HL-60/S4 (cell line): ENCODE results near the gene IRAK3.
"Not testable (repeated sequence)": the region's sequence is repeated elsewhere in the genome, so short reads cannot be mapped to it uniquely, and the experiment has no call there.

Source experiments
- in situ Hi-C: fragments of 300-500 bp; cut with MboI; formaldehyde crosslinking; loops from 2 replicates; pipeline ENCODE4 v1.14.3; 2022; ENCODE audit warnings: low sequenced_read_pairs

Gene IRAK3

DNA sequence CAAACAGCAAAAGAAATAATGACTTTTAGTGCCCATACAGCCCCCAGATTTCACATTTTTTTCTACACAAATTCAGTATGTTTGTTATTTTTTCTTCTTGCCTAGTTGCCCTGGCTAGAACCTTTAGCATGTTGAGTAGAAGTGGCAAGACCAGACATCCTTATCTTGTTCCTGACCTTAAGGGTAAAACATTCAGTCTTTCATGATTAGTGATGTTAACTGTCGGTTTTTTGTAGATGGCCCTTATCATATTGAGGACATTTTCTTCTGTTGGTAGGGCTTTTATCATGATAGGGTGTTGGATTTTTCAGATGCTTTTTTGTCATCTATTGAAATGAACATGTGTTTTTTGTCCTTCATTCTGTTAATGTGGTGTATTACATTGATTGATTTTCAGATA, 17.1 kb downstream of the IRAK3 start:
- in situ Hi-C loops, result no loop called here

GRCh38 chr12:66210840-66211239, 21.8 kb downstream of the IRAK3 start:
- in situ Hi-C loops, result no loop called here

DNA sequence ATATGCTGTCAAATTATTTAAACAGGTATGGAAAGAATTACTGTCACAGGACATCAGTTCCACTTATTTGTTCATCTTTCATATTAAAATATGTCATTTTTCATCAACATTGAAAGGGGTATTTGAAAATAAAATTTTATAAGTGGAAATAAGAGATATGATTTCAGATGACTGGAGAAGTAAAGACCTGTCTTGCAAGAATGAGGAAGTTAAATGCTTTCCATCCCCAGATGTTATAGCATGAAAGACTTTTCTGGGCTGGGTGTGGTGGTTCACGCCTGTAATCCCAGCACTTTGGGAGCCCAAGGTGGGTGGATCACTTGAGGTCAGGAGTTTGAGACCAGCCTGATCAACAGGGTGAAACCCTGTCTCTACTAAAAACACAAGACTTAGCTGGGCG, 22.6 kb downstream of the IRAK3 start:
- in situ Hi-C loops, result not testable (repeated sequence)

DNA sequence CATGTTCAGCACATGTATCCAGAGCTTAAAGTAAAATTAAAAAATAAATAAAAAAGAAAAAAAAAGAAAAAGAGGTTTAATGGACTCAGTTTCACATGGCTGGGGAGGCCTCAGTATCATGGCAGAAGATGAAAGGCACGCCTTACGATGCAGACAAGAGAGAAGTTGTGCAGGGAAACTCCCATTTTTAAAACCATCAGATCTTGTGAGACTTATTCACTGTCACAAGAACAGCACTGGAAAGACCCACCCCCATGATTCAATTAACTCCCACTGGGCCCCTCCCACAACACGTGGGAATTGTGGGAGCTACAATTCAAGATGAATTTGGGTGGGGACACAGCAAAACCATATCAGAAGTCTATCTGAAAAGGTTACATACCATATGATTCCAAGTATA, 24.0 kb downstream of the IRAK3 start:
- in situ Hi-C loops, result not testable (repeated sequence)

GRCh38 chr12:66217342-66217917, 28.4 kb downstream of the IRAK3 start:
- in situ Hi-C loops, result no loop called here

DNA sequence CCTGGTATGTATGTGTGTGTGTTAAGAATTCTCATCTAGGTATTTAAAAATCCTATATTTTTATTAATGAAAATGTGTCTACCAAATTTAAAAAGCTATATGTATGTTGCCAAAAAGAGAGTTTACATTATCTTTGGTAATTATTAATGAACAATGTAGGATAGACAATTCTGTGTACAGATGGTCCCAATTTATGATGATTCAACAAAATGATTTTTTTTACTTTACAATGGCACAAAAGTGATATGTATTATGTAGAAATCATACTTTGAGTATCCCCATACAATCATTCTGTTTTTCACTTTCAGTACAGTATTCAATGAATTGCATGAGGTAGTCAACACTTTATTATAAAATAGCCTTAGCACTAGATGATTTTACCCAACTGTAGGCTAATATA, 39.4 kb downstream of the IRAK3 start:
- in situ Hi-C loops, result no loop called here

GRCh38 chr12:66232263-66232662, 43.2 kb downstream of the IRAK3 start:
- in situ Hi-C loops, result no loop called here

- in situ Hi-C loops, result not testable (repeated sequence)
These were observed 45.2 kb downstream of the IRAK3 start for GRCh38 chr12:66234037-66234693.

- in situ Hi-C loops, result not testable (repeated sequence)
These were observed 46.0 kb downstream of the IRAK3 start for GRCh38 chr12:66234773-66235625.

DNA sequence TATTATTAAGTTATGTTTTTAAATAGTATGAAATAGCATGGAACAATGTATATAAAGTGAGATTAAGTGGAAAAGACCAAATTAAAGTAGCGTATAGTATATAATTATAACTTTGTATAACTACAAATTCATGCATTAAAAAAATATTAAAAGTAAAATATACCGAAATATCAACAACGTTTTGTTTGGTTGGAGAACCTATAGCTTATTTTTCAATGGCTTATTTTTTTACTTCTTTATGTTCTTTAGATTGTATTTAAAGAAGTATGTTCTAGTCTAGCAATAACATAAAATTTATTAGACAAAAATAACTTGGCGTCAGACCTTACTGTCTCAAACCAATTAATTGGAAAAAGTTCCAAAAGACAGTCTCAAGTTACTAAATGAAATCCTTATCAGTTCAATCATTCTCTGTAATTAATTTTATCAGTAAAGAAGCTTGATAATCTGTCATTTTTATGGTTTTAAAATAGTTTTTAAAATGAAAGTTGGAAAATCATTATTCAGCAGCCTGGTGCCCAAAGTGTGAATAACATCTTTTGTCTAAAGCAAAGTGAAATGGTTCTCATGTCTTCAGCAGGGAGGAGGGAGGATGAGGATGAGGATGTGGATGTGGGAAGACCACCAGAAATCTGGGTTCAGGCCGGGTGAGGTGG, 46.7 kb downstream of the IRAK3 start:
- in situ Hi-C loops, result no loop called here

GRCh38 chr12:66236282-66236675, 47.3 kb downstream of the IRAK3 start:
- in situ Hi-C loops, result not testable (repeated sequence)

GRCh38 chr12:66236969-66237368, 48.0 kb downstream of the IRAK3 start:
- in situ Hi-C loops, result no loop called here

GRCh38 chr12:66237505-66238175, 48.6 kb downstream of the IRAK3 start:
- in situ Hi-C loops, result no loop called here

DNA sequence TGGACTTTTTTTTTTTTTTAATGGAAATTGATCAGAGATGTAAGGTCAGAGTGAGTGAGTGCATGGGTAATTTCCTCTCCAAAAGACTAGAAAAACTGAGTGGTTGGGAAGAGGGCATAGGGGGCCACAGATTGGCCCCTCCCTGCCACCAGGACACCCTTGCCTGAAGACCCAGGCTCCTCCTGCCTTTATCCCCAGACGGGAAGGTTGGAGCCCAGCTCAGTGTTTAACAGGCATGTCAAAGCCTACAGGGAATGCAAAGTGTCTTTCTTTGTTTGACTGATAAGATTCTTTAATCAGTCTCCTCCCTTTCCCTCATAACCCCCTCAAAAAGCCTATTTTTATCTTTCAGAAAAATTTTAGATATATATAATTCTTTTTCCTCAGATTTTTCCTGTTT, 50.3 kb downstream of the IRAK3 start:
- in situ Hi-C loops, result no loop called here

DNA sequence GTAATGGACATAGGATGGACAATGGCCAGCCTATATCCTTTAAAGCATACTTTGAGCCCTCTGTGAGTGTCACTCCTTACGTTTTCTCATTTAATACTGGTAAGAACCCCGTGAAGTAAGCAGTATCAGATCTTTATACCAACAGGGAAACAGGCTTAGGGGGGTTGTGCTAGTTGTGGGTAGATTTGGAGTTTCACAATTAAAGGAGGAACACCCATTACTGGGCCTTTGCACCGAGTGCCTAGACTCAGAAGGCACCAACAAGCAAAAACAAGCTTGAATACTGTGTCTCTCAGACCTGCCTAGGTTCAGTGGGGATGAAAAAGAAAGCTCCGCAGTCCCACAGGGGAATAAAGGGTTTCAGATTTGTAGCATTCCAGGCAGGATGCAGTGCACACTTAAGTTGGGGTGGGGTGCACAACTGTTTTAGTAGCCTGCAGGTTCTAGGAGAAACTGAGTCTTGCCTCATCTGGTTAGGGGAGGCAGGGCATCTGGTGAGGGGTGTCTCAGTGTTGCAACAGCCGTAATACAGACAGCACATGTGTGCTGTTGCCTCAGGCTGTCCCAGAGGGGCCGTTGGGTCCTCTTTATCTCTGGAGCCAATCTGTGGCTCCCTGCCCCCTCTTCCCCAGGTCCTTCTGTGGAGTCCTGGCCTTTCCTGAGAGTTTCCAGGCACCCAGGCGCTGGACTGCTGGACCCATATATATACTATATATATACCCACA, 51.2 kb downstream of the IRAK3 start:
- in situ Hi-C loops, result no loop called here

DNA sequence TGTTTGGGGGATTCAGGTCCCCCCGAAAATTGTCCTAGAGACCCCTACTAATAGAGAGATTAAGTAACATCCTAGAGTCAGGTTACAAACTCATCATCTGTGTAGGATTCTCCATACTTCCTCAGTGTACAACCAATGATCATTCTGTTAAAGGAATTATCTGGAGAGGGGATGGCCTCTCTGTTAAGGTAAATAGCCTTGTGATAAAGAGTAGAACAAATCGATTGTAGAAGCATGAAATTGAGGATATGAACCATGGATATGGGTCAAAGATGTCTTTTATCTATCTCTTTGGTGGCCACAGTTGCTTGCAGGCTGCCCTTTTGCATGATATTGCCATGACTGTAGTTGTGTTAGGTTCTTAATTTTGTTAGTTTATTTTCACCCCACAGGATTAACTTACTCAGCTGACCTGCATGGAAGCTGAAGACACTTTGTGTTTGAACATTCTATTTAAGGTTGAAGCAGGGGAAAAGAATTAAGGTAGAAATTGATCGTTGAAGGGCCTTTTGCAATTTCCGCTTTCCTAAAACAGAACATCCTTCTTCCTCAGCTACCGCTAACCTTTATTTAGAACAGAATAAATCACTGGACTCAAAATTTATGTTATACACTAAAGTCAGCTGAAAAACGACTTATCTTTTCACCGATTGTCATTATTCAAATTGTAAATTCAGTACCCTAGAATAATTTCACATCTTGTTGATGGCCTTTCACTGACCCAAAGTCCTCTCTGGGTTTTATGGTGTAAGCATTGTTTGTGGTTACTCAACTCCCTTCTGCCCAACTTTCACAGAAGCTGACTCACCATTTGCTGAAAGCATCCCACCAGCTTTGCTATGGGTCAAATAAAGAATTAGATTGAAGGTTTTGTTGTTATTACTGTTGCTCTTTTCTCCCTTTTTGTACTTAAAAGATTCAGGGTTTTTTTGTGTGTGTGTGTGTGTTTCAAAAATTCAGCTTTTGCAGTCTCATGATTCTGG, 52.3 kb downstream of the IRAK3 start:
- in situ Hi-C loops, result no loop called here

GRCh38 chr12:66242311-66242710, 53.3 kb downstream of the IRAK3 start:
- in situ Hi-C loops, result no loop called here

- in situ Hi-C loops, result no loop called here
These were observed 54.9 kb downstream of the IRAK3 start for GRCh38 chr12:66243911-66244310.

GRCh38 chr12:66244446-66244845, 55.4 kb downstream of the IRAK3 start:
- in situ Hi-C loops, result no loop called here
